C4-2B (cell line): ENCODE measurements around the gene RHOG.

Source experiments
- CTCF ChIP-seq: fragments of 450-650 bp; conservative IDR thresholded peaks from 2 replicates; pipeline ENCODE4 v1.5.1; 2017; ENCODE audit warnings: mild to moderate bottlenecking
- ZFX ChIP-seq: fragments of 450-650 bp; IDR thresholded peaks from 2 replicates; pipeline ENCODE4 v1.6.1; 2017

- no peak for TF ChIP-seq CTCF
- TF ChIP-seq ZFX: no peak
Observed at GRCh38 chr11:3809624-3809928, 31.2 kb downstream of the RHOG start.
